ENCODE results near the gene HSP90AB1. TPM values are rescaled to one million over a fixed set of nuclear protein-coding genes. Genes with fewer than 3 reads are reported as not detected.

The HSP90AB1 gene
- total and polyA plus RNA-seq, 2 of the 8 experiments (the other 6 are each of a cell fraction or from before 2014, with no cell fraction given) = 1,564 to 2,297 TPM

DNA sequence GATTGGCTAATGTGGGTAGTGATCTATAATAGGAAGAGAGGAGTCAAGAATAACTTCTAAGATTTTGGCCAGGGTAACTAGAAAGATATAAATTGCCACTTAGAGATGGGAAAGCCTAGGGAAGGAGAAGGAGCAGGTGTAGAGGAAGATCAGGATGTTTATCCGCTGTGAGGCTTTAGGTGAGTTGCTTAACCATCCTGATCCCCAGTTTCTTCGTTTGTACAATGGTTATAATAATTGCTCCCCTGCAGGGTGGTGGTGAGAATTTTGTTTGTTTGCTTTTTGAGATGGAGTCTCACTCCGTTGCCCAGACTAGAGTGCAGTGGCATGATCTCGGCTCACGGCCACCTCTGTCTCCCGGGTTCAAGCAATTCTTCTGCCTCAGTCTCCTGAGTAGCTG lies 32.6 kb upstream of the HSP90AB1 start:
- Histone ChIP-seq H3K9me3 (ENCODE audit: insufficient read depth in 2 of 2, low read depth in 1 of 2, low read length in 1 of 2) (no peaks in the 10 kb centered on the region), H4K91ac (replicated peaks; ENCODE audit: insufficient read length, low read length) (no peak overlapping the region), H4K20me1 (replicated peaks in 1 of 2; ENCODE audit: control insufficient read depth in 1 of 2, insufficient read depth in 2 of 2, low read length in 2 of 2) (no peaks in the 10 kb centered on the region), H4K8ac (ENCODE audit: extremely low read depth, insufficient read depth, low read length) (no peak overlapping the region), H3K79me1 (ENCODE audit: low read depth, low read length) (no peaks in the 10 kb centered on the region; the same call in 1 of the 2 replicates), H3K27ac (ENCODE audit: low read depth, low read length) (no peak overlapping the region), H3K9ac (replicated peaks in 1 of 4; ENCODE audit: extremely low read depth in 1 of 4, low read depth in 3 of 4, low read length in 3 of 4) (no peak overlapping the region), H2AK5ac (ENCODE audit: low read depth, low read length) (no peak overlapping the region), H3K36me3 (ENCODE audit: control insufficient read depth in 2 of 4, insufficient read depth in 4 of 4, low read length in 3 of 4) (no peaks in the 10 kb centered on the region), H3K79me2 (ENCODE audit: control insufficient read depth in 1 of 2, insufficient read depth in 2 of 2, low read length in 2 of 2) (no peaks in the 10 kb centered on the region), H3K27me3 (replicated peaks in 1 of 4; ENCODE audit: control insufficient read depth in 3 of 4, extremely low read depth in 1 of 4, insufficient read depth in 3 of 4, low read length in 3 of 4) (no peaks in the 10 kb centered on the region), H2BK120ac (replicated peaks; ENCODE audit: low read depth, low read length) (no peak overlapping the region), H3K18ac (ENCODE audit: extremely low read depth, low read length) (no peak overlapping the region), H2BK5ac (ENCODE audit: low read depth, low read length) (no peak overlapping the region), H2BK12ac (ENCODE audit: low read depth, low read length) (no peak overlapping the region), H4K5ac (ENCODE audit: insufficient read length, low read depth, low read length) (no peak overlapping the region), H3K4me3 (ENCODE audit: extremely low read depth in 1 of 4, insufficient read depth in 2 of 4, low read depth in 3 of 4, low read length in 4 of 4) (no peak overlapping the region), H3K4ac (replicated peaks; ENCODE audit: insufficient read length, low read depth, low read length) (peak overlapping the region; percentile 44), H2BK15ac (ENCODE audit: low read length) (no peak overlapping the region), H3K4me2 (ENCODE audit: insufficient read depth in 1 of 2, low read depth in 2 of 2, low read length in 2 of 2) (no peak overlapping the region), H2AFZ (ENCODE audit: low read length) (no peak overlapping the region), H3K23ac (ENCODE audit: insufficient read length) (no peak overlapping the region), H3K14ac (ENCODE audit: insufficient read length) (no peak overlapping the region), H3K56ac (replicated peaks; ENCODE audit: insufficient read length, low read depth, low read length) (no peak overlapping the region), H3K4me1 (replicated peaks in 1 of 4; ENCODE audit: control insufficient read depth in 3 of 4, insufficient read depth in 4 of 4, low read length in 3 of 4) (peaks cover 17 to 28% (median 19%) of the 10 kb centered on the region in 4 experiments), H3K23me2 (ENCODE audit: low read depth, low read length) (no peaks in the 10 kb centered on the region; the same call in 1 of the 2 replicates), H2BK20ac (ENCODE audit: low read length) (no peak overlapping the region)
- CTCF ChIA-PET (ENCODE audit: partially characterized antibody) = interaction anchor here (0.8 to 8.0 kb wide), 7 partner anchors 9 to 119 kb away, joined by 3 to 51 read pairs (median 17); partner anchors contain the start of gene SLC29A1
- DNase-seq (ENCODE audit: low read depth in 1 of 2, low spot score in 2 of 2) (no peak), FAIRE-seq (no peak)
- TF ChIP-seq NANOG (IDR thresholded peaks at IDR 0.05; ENCODE audit: insufficient read depth, low read depth, low read length, poor library complexity, severe bottlenecking) (no peak), YY1 (IDR thresholded peaks at IDR 0.05; ENCODE audit: low read depth, low read length) (no peak), EZH2 (IDR thresholded peaks at IDR 0.05; ENCODE audit: low read depth, low read length, severe bottlenecking) (no peak), NRF1 (IDR thresholded peaks at IDR 0.05; ENCODE audit: low read depth, low read length) (no peak)
- POLR2A ChIA-PET (ENCODE audit: partially characterized antibody) = interaction anchor here (1.3 to 3.1 kb wide), 4 partner anchors 11 to 40 kb away, joined by 3 to 23 read pairs (median 4); partner anchors contain the start of gene HSP90AB1
- WGBS, 2 experiments (ENCODE audit: extremely low coverage in 1 of 2, insufficient coverage in 1 of 2, insufficient read length in 1 of 2, insufficient replicate concordance in 2 of 2, low coverage in 1 of 2, low lambda C conversion rate in 2 of 2, missing lambda C conversion rate in 1 of 2) = 90% methylated on average over 6 of the region's 6 CpGs; no CpG with 5 or more reads in 1 of the 2 experiments
